ENCODE measurements around the gene ARHGAP5.

The ARHGAP5 gene, protein sequence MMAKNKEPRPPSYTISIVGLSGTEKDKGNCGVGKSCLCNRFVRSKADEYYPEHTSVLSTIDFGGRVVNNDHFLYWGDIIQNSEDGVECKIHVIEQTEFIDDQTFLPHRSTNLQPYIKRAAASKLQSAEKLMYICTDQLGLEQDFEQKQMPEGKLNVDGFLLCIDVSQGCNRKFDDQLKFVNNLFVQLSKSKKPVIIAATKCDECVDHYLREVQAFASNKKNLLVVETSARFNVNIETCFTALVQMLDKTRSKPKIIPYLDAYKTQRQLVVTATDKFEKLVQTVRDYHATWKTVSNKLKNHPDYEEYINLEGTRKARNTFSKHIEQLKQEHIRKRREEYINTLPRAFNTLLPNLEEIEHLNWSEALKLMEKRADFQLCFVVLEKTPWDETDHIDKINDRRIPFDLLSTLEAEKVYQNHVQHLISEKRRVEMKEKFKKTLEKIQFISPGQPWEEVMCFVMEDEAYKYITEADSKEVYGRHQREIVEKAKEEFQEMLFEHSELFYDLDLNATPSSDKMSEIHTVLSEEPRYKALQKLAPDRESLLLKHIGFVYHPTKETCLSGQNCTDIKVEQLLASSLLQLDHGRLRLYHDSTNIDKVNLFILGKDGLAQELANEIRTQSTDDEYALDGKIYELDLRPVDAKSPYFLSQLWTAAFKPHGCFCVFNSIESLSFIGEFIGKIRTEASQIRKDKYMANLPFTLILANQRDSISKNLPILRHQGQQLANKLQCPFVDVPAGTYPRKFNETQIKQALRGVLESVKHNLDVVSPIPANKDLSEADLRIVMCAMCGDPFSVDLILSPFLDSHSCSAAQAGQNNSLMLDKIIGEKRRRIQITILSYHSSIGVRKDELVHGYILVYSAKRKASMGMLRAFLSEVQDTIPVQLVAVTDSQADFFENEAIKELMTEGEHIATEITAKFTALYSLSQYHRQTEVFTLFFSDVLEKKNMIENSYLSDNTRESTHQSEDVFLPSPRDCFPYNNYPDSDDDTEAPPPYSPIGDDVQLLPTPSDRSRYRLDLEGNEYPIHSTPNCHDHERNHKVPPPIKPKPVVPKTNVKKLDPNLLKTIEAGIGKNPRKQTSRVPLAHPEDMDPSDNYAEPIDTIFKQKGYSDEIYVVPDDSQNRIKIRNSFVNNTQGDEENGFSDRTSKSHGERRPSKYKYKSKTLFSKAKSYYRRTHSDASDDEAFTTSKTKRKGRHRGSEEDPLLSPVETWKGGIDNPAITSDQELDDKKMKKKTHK (N-terminal part only)

DNA sequence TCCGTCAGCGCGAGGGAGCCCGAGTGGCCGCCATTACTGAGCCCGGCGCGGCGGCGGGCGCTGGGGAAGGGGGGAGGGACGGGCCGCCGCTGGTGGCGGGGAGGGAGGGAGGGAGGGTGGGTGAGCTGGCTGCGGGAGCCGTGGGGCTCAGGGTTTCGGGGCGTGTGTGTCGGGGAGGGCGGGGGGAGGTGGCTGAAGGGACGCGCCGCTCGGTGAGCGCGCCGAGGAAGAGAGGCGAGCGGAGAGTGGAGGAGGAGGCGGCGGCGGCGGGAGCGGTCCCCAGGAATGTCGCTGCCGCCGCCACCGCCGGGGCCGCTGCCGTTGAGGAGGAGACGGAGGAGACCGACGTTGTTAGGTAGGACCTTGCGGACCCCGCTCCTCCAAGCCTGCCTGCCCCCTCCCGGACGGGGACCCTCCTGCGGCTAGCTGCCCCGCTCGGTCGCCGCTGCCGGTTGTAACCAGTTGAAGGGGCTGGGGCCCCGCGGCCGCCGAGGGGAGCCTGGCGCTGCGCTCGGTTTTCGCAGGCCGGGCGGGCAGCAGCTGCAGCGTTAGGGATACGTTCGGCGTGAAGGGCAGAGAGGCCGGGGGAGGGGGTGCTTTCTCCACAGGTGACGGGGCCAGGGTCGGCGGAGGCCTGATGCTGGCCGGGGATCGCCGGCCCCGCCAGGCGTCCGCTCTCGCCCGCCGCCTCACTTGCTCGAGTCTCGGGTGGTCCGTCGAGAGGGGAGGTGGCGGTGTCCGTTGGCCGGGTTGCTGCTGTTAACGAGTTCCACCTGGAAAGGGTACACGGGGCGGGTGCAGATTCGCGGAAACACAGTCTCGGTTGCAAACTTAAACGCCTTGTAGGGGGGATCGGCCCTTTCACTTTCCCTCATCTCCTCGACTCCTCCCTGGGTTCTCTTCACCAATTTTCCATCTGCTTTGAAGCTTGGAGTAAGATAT is at the start of gene ARHGAP5:
Gene ARHGAP5, plus strand, starts transcription at position 224 of the 942 bp plus-strand sequence. CDS start 13,366 bp downstream, outside the sequence.
- peak; percentile 85 for DNase-seq

DNA sequence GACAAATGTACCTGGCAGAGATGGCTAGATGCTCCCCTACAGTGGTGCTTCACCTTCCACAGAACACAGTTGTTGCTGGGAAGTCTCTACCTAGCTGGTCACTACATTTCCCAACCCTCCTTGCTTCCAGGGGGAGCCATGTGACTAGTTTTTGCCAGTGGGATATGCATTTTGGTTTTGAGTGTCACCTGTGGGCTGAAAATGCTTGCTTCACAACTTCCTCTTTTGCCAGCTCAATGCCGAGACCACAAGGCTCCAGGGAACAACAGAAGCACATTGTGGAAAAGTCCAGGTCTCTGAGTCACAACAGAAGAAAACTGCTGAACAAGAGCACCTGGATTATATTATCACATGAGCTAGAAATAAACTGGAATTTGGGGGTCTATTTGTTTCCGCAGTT is 48.5 kb upstream of the ARHGAP5 start:
- no peak for DNase-seq

DNA sequence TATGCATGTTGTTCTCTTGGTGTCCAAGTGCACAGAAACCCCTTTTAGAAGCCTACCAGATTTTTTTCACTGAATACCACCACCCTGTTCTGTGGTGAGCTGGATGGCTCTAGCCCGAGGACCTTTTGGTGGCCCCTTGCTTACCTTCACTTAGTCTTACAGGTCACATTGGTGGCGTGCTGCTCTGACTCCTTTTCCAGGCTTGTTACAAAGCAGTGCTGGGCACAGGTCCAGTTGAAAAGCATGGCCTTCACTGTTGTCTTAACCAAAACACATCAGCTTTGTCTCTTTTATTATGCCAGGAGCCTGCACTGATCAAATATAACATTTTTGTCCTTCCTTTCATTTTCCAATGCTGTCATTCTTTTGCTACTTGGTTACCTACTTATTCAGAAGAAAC is 43.6 kb upstream of the ARHGAP5 start:
- no peak for DNase-seq

DNA sequence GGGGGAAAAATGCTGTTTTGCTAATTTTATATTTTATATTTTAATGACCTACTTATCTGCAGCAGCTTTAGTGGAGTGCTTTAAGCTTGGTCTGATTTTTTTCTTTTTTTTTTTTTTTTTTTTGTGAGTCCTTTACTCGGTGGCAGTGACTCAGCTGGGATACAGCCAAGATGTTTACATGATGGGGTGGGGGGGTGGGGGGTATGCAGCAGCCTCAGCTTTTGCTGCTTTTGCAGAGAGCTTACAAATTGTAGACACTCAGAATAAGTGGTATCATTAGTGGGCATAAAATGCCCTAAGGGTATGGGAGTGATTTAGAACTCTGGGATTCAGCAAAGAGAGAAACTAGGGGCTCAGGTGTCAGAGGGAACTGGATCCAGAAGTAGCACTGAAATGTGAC is 38.2 kb upstream of the ARHGAP5 start:
- DNase-seq, result peak; percentile 86

DNA sequence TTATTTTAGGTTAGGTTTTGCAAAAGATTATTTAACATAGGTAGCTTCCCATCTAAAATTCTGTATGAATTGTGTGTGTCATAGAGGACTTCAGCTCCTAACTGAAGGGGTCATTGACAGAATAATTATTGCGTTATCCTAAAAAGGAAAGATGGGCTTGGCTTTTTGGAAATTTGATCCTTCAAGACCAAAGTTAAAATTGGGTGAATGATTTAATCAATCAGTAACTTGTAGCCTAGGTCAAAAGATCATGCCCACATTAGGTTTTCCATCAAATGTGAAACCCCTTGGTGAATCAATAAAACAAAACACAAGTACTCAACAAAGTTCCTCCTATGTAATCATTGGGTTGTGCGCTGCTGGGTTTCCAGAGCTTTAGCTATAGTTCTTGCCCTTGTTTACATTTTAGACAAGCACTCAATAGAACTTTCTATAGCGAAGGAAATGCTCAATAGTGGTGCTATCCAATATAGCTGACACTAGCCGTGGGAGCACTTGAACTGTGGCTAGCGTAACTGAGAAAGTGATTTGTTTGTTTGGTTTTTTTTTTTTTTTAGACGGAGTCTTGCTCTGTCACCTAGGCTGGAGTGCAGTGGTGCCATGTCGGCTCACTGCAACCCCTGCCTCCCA is 37.6 kb upstream of the ARHGAP5 start:
- DNase-seq, result no peak

DNA sequence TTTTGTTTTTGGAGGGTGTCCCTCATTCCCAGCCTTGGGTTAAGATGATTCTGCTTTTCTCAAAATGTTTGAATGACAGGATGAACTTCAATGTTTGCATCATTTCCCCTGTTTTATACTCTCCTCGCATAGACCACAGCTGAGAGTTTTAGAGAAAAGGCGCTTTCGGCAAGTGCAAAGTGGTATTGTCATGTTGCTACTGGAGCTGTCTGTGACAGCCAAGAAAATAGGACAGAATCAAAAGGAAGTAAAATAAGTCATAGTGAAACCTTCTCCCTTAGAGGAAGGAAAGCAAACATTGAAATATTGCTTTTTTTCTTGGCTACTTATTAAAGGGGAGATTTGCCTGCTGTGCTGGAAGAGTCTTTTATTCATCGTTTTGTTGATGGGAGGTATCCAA is 33.5 kb upstream of the ARHGAP5 start:
- no peak for DNase-seq

DNA sequence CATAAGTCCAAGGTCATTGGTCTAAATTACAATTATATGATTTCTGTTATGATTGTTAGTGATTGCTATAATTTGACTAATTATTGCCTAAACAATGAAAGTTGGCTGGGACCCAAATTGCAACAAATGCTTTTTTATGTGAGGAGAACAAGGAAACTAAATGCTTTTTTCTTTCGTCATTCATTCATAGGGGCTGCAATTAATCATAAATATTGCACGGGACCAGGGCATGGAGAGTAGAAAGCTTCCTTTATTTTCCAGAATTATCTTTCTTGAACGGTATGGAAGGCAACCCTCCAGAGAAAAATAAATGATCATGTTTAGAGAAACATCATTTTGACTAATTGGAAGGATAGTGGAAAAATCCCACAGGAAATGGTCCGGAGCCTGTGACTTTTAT is 32.6 kb upstream of the ARHGAP5 start:
- DNase-seq, result peak; percentile 67

DNA sequence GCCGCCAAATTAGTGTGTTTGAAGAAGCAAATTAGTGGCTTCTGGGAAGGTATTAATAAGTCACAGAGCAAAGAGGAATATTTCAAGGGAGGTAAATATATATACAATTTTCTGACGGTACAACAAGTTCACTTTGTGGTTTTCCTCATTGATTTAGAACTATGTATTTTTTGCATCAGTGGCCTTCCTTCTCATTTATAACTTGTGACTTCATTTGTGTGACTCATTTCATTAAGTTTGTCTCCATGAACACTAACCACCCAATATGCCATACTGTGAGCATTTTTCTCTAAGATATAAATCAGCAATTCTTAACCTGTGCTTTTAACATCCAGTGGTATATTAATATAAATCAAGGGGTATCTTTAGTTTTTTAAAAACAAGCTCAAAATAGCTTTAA is 29.3 kb upstream of the ARHGAP5 start:
- DNase-seq, result no peak

DNA sequence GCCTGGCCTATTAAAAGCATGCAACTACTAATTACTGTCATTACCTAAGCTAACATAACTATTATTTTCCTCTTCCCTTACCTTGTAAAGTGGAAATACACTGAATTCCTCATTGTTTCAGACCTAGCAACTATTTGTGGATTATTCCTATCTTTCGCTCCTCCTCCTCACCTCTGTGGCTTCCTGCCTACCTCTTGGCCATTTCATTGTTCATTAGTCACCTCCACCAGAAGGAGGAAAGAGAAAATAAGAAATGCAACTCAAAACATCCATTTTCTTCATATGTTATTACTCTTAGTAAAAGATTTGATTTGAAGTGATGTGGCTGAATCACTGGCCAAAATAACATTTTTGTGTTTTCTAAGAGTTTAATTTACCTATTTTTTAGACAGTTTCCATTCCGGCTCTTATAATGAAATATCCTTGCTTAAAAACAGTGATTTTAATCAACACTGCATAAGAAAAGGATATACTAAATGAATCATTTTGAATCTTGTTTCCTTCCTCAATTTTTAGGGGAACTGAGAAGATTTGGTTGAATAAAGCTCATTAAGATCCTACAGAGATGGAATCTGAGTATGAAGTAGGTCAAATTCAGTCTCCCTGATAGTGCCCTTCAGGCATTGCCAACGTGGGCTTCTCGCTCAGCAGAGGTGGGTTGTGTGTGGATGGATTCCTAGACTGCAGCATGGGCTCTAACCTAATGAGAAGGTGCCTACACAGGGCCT is 27.6 kb upstream of the ARHGAP5 start:
- DNase-seq, result no peak

DNA sequence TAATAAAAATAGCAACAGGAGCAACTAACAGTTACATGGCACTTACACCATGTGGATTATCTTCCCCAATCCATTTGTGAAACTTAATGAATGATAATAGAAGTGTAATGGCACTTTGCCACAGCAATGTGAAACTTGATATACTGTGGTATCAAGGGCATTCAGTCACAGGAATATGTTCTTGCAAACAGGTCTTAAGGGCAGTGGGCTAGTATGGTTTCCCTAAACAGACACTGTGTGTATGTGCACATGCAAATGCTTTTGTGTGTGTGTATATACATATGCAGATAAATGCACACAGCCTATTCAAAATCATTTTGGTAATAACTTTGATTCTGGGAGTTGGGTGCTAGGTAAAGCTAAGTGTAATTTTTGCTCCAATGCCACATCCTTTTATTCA is 26.2 kb upstream of the ARHGAP5 start:
- DNase-seq, result peak; percentile 2

DNA sequence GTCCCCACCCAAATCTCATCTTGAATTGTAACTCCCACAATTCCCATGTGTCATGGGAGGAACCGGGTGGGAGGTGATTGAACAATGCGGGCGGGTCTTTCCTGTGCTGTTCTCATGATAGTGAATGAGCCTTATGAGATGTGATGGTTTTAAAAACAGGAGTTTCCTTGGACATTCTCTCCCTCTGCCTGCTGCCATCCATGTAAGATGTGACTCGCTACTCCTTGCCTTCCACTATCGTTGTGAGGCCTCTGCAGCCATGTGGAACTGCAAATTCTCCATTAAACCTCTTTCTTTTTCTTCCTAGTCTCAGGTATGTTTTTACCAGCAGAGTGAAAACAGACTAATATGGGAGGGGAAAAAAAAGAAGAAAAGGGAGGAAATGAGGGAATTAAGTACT is 22.6 kb upstream of the ARHGAP5 start:
- no peak for DNase-seq

DNA sequence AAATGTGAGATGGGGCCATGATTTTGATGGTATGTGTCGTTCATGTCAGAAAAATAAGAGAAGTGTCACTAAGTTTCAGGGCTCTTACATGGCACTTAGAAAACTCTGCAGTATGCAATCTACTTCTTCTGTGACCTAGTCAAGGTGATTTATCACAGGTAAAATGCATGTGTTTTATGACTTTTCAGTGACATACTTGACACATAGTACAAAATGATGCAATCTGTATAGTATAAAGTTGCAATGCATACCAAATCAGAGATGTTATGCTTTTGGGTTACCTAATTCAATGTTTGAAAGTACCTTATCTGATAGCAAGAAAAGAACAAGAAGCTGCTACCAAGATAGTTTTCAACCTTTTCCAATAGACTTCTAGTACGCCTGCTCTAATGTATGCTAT is 21.9 kb upstream of the ARHGAP5 start:
- no peak for DNase-seq

DNA sequence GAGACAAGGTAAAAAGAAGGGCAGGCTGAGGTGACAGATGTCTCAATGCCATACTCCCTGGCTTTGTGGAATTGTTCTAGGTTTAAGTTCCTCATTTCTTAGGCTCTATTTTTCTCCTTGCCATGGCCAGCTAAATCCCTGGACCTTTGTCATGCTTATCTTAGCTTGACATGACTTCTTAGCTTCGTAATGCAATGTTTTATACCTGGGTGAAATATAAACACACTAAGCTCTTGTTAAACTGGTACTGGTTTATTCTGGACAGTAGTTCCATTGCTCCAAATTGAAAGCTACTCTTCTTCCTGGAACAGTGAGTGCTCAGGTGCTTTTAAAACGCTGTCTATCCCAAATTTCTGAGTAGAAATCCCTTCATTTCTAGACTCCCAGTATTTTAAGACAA is 17.4 kb upstream of the ARHGAP5 start:
- DNase-seq, result no peak

DNA sequence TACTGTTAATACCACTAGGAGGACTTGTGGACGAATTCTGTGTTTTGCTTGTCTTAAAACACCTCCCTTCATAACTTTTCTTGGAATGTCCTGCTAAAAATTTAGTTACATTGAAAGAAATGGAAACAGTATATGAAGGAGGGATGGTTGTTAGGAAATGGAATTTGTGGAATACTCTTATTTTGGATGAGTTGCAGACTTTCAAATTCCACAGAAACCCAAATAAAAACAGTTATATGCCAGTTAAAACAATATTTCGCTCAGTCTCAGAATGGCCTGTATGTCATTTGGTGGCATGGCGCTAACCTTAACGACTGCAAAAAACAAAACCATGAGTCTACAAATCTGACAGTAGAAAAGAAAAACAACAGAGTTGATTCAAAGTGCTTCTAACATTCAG is 12.2 kb upstream of the ARHGAP5 start:
- DNase-seq, result no peak

DNA sequence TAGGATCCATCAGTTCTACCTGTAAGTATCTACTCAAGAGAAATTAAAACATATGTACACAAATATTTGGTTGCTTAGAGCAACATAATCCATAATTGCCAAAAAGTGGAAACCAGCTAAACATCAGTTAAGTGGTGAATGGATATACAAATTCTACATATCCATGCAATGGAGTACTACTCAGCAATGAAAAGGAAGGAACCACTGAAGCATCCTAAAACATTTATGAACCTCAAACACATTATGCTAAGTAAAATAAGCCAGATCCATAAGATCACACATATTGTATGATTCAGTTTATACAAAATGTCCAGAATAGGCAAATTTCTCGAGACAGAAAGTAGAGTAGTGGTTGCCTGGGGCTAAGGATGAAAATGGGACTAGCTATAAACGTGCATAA is 8.4 kb upstream of the ARHGAP5 start:
- DNase-seq, result no peak

DNA sequence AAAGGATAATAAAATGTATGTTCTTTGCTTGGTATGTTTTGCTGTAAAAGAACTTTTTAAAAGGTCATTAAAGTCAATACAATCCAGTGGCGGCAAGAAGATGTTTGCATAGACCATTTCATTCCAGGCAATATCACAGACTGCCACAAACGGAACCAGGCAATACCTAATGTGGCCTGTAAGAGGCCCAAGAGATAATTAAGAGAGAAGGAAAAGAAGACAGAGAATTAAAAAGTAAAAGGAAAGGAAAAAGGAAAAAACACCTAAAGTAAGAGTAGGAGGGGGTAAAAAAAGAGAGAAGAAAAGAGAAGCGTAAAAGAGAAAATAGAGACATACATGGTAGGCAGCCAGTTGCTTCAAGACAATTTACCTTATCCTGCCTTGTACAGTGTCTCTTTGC is 6.8 kb upstream of the ARHGAP5 start:
- no peak for DNase-seq

DNA sequence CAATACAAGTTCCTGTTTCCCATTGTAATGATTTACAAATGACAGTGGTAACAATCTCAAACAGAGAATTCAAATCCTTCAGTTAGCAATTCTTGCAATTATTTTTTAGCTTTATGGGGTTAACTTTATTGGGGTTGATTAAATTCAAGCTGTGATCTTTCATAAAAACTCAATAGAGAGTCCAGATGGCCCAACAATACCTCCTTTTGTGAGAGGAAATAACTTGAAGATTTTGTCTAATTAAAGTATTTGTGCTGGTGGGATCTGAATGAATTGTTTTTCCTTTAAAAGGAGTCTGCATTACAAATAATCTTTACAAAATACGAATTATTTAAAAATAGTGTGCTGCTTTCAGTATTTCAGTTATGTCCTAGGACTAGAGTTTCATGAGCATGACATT is 4.4 kb upstream of the ARHGAP5 start:
- no peak for DNase-seq

DNA sequence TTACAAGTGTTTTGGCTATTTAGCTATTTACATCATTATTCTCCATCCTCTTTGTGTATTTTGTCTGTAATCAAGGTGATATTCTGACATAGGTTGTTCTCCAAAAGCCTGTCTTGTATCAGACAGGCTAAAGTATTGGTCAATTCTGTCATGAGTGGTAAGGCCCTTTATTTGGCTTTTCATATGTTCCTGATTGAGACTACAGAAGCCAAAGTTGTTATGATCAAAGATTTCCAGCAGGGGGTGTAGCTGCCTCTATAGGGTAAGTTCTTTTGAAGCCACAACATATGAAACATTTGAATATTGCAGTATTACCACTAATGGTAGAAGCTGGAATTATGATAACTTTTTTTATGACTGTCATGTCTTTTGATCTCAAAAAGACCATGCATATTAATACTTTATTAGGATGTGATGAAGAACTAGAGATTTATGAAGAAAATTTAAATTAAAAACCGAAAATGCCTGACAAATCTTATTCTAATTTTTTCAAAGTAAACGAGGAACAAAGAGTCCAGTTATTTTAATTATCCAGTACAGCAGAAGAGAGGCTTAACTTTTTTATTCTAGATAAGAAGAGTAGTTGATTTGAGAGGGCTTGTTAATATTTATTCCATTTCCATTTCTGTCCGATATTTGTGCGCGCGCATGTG is 3.4 kb upstream of the ARHGAP5 start:
- DNase-seq, result peak; percentile 77

DNA sequence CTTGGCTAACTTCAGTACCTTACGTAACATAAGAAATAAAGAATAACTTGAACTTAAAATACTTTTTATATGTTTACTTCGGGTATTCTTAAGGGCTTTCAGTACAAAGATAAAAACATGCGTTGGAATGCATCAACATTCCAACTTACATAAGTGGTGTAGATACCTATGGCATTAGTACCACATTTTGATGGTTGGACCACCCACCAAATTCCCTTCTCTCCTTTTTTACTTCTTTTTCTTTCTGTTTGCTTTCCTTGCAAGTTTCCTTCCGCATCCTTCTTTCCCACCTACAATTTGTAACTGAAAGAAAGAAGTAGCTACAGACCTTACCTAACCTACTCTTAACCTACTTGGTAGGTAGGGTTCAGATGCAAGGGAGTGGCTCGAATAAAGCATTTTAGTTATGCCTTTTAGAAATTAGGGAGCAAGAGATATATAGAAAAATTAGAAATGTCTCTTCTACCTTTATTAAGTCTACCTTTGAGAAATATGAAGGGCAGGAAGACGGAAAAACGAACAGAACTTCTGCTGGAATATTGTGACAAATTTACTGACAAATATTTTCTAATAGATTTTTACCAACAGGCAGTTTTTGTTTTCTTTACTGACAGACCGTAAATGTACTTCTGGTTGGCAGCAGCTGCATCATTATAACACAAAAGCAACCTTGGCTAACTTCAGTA is 2.1 kb upstream of the ARHGAP5 start:
- DNase-seq, result no peak
